HG03097 (cell line): ENCODE measurements around the gene ANXA6.
"Not testable (repeated sequence)": the region's sequence is repeated elsewhere in the genome, so short reads cannot be mapped to it uniquely, and the experiment has no call there.

Experiments
- ATAC-seq: cut with Tn5 transposase; IDR thresholded peaks from one replicate; pipeline ENCODE4 v1.9.1; 2021; ENCODE audit not compliant: unreplicated experiment, low FRiP score

ANXA6 gene

GRCh38 chr5:151157426-151158286 lies at the start of gene ANXA6:
Gene ANXA6, minus strand, starts transcription at chr5:151157779. Its CDS starts 9,878 bp downstream, at chr5:151147901.
- peak; percentile 40 for ATAC-seq

- ATAC-seq, result no peak
Observed at GRCh38 chr5:151205411-151205810, 47.8 kb upstream of the ANXA6 start.

GRCh38 chr5:151204051-151204450 lies 46.5 kb upstream of the ANXA6 start:
- ATAC-seq, result no peak

DNA sequence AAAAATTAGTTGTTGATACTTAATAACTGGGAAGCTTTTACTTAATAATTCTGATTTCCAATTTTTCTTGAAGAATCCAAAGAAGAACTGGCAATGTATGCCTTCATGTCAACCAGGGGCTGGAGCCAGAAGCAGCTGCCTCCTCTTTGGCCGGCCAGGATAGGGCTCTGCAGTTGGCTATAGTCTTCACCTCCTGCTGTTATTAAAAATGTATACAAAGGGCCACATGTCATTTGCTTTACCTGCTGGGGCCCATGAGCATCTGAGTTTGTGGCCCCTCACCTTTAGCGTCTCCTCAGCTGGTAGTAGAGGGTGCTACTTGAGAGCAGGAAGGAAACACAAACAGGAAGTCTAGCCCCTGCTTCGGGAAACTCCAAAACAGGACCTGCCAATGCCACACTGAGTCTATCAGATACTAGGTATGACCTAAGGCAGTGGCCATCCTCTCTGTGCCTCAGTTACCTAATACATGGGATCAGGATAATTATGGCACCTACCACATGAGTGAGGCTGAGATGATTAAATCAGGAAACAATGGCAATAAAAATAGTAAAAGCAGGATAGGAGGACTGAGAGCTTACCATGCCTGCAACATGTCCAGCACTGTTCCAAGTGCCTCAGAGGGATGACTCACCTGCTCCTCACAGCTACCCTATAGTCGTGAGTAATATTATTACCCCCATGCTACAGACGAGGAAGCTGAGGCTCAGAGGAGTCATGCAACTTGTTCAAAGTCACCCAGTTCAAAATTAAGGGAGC lies 45.0 kb upstream of the ANXA6 start:
- no peak for ATAC-seq

GRCh38 chr5:151200913-151201595 lies 43.5 kb upstream of the ANXA6 start:
- ATAC-seq, result no peak

DNA sequence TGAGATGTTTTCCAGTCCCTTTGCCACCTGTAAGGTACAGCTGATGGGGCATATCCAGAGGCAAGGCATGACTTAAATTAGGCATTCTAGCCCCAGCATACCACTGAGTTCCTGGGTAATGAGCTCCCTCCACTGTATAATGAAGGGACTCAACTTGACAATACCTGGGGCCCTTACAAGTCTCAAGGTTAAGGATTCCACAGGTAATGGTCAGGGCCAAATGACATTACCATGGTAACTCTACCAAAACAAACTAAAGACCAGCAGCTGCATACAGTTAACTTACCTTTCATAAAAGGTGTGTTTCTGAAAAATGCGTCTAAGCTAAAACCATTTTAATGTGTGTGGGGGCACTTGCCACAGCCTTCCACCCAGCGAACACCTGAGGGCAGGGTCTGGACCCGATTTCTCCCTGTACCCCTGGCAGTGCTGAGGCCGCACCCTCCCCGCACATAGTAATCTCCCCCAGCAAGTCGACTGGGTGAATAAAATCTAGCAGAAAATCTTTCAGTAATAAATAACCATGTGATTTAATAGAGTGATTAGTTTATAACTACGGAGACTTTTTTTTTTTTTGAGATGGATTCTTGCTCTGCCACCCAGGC lies 42.1 kb upstream of the ANXA6 start:
- ATAC-seq, result no peak

DNA sequence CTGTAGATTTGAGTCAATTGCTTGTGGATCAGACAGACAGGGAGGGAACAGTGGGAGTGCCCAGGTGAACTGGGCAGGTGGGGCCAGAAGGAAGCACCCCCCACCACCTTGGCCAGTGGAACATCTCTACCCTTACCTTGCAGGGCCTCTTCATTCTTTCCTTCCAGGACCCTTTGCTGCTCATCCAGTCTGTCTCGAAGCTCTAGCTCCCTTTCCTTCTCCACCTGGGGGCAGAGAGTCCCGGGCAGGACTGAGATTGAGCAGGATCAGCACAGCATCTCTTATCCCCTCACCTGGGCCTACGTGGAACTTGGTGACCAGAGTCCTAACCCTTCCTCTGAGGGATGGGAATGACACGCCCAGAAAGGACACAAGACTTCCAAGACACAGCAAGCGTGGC lies 41.3 kb upstream of the ANXA6 start:
- no peak for ATAC-seq

DNA sequence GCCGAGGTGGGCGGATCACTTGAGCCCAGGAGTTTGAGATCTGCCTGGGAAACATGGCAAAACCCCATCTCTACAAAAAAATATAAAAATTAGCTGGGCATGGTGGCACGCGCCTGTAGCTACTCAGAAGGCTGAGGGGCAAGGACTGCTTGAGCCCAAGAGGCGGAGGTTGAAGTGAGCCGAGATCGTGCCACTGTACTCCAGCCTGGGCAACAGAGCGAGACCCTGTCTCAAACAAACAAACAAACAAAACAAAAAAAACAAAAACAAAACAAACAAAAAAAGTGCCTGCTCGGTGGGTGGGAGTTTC lies 39.7 kb upstream of the ANXA6 start:
- not testable (repeated sequence) for ATAC-seq

- ATAC-seq, result peak; percentile 70
Observed at GRCh38 chr5:151196556-151197290, 39.1 kb upstream of the ANXA6 start.

DNA sequence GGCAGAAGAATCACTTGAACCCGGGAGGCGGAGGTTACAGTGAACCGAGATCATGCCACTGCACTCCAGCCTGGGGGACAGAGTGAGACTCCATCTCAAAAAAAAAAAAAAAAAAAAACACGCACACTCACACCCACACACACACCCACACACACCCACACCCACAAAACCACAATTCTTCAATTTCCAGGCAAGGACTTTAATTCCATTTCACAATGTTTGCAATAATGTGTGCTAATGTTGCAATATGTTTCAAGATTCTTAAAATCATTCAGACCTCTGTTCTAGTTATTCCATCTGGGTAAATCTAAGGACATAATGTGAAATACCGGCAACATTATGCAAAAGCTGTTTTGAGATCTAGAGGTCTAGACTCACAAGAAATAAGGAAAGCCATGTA lies 38.0 kb upstream of the ANXA6 start:
- no peak for ATAC-seq

DNA sequence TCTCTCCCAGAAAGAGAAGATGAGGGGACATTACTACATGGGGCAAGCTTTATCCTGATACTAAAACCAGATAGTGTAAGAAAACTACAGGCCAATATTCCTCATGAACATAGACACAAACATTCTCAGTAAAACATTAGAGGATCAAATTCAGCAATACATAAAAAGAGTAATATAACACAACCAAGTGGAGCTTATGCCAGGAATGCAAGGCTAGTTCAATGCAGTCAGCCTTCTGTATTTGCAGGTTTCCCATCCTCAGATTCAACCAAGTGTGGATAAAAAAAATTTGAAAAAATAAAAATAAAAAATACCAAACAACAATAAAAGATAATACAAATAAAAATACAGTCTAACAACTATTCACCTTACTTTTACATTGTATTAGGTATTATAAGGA lies 35.0 kb upstream of the ANXA6 start:
- ATAC-seq, result no peak

GRCh38 chr5:151191661-151192060 lies 34.1 kb upstream of the ANXA6 start:
- ATAC-seq, result no peak

DNA sequence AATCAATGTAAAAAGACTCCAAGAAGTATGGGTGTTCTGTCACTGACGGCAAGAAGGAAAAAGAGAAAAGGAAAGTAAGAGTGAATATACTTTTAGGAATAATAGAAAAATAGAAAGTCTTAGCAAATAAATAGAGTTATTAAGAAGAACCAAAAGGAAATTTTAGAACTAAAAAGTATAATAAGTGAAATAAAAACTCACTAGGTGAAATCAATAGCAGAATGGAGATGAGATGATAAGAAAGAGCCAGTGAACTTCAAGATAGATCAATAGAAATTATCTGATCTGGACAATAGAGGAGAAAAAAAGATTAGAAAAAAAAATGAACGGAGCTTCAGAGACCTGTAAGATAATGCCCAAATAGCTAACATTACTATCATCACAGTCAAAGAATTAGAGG lies 31.6 kb upstream of the ANXA6 start:
- ATAC-seq, result no peak

DNA sequence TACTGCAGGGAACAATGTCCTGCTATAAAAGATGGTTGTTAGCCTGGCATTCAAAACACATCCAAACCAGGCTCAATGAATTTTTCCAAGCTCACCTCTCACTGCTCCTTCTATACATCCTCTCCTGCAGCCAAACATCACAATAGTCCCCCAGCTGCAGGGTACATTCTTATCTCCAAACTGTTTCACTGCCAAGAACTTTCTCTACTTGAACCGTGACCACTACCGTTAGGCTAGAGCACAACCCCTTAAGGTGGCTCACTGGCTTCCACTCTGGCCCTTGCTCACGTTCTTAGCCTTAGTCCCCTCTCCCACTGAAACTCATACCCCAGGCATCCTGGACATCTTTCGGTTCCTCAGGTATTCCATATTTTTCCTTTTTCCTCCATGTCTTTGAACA lies 29.0 kb upstream of the ANXA6 start:
- no peak for ATAC-seq

DNA sequence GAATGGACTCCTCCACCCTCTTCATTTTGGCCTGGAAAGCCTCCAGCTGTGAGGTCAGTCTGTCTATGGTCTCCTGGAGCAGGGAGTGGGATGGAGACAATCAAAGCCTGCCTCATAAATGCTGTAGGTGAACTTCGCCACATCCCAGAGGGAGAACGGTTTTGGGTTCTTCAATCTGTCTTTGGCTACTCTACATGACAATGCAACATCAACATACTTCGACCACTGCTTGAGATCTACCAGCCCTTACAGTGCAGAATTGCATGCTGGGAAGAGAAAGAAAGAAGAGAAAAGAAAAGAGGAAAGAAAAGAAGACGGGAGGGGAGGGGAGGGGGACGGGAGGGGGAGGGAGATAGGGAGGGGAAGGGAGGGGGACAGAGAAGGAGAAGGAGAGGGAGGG lies 28.5 kb upstream of the ANXA6 start:
- no peak for ATAC-seq

GRCh38 chr5:151184316-151185042 lies 26.9 kb upstream of the ANXA6 start:
- ATAC-seq, result no peak

GRCh38 chr5:151183456-151184245 lies 26.1 kb upstream of the ANXA6 start:
- ATAC-seq, result no peak

GRCh38 chr5:151182976-151183375 lies 25.4 kb upstream of the ANXA6 start:
- ATAC-seq, result no peak

DNA sequence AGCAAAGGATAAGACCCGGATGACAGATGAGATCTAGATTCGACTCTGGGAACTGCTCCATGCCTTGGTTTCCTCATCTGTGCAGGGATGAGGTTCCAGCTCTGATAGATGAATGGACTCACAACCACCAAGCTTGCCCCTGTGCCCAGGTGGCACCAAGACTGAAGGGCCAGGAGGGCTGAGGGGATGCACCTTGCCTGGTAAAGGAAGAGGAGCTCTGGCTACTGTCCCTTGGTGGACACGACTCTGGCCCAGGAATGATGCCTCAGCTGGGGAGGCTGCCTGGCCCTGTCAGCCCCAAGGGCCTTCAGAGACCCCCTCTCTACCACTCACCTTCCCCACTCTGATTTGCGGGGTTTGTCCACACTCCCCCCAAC lies 24.9 kb upstream of the ANXA6 start:
- ATAC-seq, result no peak
